Measurements from ENCODE around the gene EHMT2. TPM values are rescaled to one million over a fixed set of nuclear protein-coding genes. Genes with fewer than 3 reads are reported as not detected.

Gene EHMT2
- total and polyA plus RNA-seq, 2 of the 13 experiments (the other 11 are each of a cell fraction or from before 2014, with no cell fraction given) = 55.2 to 69.2 TPM

DNA sequence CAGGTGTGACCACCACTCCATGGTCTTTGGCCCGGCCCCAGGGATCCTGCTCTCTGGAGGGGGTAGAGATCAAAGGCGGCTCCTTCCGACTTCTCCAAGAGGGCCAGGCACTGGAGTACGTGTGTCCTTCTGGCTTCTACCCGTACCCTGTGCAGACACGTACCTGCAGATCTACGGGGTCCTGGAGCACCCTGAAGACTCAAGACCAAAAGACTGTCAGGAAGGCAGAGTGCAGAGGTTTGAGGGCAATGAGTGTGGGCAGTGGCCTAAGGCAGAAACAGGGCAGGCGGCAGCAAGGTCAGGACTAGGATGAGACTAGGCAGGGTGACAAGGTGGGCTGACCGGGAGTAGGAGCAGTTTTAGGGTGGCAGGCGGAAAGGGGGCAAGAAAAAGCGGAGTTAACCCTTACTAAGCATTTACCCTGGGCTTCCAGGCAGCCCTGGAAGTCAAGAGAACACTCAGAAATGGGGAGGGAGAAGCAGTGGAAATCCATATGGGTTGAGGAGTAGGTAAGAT lies 48.9 kb upstream of the EHMT2 start (continued):
- TF ChIP-seq ZNF496 (CRISPR knock-in tag; IDR thresholded peaks at IDR 0.05; ENCODE audit: insufficient replicate concordance) (no peak), PAX8 (CRISPR knock-in tag; IDR thresholded peaks at IDR 0.05; ENCODE audit: borderline replicate concordance) (no peak), CSRNP2 (CRISPR knock-in tag; conservative IDR thresholded peaks at IDR 0.05; ENCODE audit: low read depth) (no peak), SNAI1 (CRISPR knock-in tag; IDR thresholded peaks at IDR 0.05; ENCODE audit: borderline replicate concordance) (peak; percentile 27; the same call in 1 of the 2 replicates), SP4 (CRISPR knock-in tag; IDR thresholded peaks at IDR 0.05) (no peak), TAF15 (IDR thresholded peaks at IDR 0.05; ENCODE audit: low read depth, low read length, poor library complexity, severe bottlenecking) (no peak), SMAD9 (CRISPR knock-in tag; IDR thresholded peaks at IDR 0.05) (no peak), PAWR (CRISPR knock-in tag; IDR thresholded peaks at IDR 0.05; ENCODE audit: borderline replicate concordance) (0 out of 2 replicates have a peak, but pooled peaks have one; percentile 9), GPN1 (CRISPR knock-in tag; IDR thresholded peaks at IDR 0.05; ENCODE audit: borderline replicate concordance) (no peak), ZNF891 (CRISPR knock-in tag; IDR thresholded peaks at IDR 0.05) (no peak), THYN1 (CRISPR knock-in tag; IDR thresholded peaks at IDR 0.05; ENCODE audit: borderline replicate concordance, low read depth) (no peak), ZNF556 (CRISPR knock-in tag; IDR thresholded peaks at IDR 0.05; ENCODE audit: borderline replicate concordance) (no peak), ARHGAP35 (CRISPR knock-in tag; IDR thresholded peaks at IDR 0.05; ENCODE audit: borderline replicate concordance) (peak; percentile 59; the same call in 1 of the 2 replicates), ARID5B (CRISPR knock-in tag; IDR thresholded peaks at IDR 0.05) (no peak)
- TF ChIP-seq, protein P1, sequence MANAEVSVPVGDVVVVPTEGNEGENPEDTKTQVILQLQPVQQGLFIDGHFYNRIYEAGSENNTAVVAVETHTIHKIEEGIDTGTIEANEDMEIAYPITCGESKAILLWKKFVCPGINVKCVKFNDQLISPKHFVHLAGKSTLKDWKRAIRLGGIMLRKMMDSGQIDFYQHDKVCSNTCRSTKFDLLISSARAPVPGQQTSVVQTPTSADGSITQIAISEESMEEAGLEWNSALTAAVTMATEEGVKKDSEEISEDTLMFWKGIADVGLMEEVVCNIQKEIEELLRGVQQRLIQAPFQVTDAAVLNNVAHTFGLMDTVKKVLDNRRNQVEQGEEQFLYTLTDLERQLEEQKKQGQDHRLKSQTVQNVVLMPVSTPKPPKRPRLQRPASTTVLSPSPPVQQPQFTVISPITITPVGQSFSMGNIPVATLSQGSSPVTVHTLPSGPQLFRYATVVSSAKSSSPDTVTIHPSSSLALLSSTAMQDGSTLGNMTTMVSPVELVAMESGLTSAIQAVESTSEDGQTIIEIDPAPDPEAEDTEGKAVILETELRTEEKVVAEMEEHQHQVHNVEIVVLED (CRISPR knock-in tag; IDR thresholded peaks at IDR 0.05; ENCODE audit: borderline replicate concordance) = no peak
- TF ChIP-seq, protein P2, sequence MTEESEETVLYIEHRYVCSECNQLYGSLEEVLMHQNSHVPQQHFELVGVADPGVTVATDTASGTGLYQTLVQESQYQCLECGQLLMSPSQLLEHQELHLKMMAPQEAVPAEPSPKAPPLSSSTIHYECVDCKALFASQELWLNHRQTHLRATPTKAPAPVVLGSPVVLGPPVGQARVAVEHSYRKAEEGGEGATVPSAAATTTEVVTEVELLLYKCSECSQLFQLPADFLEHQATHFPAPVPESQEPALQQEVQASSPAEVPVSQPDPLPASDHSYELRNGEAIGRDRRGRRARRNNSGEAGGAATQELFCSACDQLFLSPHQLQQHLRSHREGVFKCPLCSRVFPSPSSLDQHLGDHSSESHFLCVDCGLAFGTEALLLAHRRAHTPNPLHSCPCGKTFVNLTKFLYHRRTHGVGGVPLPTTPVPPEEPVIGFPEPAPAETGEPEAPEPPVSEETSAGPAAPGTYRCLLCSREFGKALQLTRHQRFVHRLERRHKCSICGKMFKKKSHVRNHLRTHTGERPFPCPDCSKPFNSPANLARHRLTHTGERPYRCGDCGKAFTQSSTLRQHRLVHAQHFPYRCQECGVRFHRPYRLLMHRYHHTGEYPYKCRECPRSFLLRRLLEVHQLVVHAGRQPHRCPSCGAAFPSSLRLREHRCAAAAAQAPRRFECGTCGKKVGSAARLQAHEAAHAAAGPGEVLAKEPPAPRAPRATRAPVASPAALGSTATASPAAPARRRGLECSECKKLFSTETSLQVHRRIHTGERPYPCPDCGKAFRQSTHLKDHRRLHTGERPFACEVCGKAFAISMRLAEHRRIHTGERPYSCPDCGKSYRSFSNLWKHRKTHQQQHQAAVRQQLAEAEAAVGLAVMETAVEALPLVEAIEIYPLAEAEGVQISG (CRISPR knock-in tag; IDR thresholded peaks at IDR 0.05) = no peak
- TF ChIP-seq, protein P3, sequence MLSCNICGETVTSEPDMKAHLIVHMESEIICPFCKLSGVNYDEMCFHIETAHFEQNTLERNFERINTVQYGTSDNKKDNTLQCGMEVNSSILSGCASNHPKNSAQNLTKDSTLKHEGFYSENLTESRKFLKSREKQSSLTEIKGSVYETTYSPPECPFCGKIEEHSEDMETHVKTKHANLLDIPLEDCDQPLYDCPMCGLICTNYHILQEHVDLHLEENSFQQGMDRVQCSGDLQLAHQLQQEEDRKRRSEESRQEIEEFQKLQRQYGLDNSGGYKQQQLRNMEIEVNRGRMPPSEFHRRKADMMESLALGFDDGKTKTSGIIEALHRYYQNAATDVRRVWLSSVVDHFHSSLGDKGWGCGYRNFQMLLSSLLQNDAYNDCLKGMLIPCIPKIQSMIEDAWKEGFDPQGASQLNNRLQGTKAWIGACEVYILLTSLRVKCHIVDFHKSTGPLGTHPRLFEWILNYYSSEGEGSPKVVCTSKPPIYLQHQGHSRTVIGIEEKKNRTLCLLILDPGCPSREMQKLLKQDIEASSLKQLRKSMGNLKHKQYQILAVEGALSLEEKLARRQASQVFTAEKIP (CRISPR knock-in tag; IDR thresholded peaks at IDR 0.05; ENCODE audit: borderline replicate concordance) = no peak

Data from HepG2 (cell line).